Rectal smooth muscle tissue (tissue), 1 donor: ENCODE data around the gene GATA2.

Source experiments
- H3K27ac ChIP-seq: one replicate; pipeline ENCODE4 v1.7.0; 2013; ENCODE audit warnings: low read depth, low read length, inconsistent platforms
- H3K27me3 ChIP-seq: one replicate; pipeline ENCODE4 v1.7.0; 2013; ENCODE audit warnings: low read length; ENCODE audit not compliant: control insufficient read depth, insufficient read depth
- H3K36me3 ChIP-seq: one replicate; pipeline ENCODE4 v1.7.0; 2013; ENCODE audit warnings: low read length; ENCODE audit not compliant: control insufficient read depth, insufficient read depth
- H3K4me1 ChIP-seq: one replicate; pipeline ENCODE4 v1.7.0; 2013; ENCODE audit warnings: low read length; ENCODE audit not compliant: control insufficient read depth, insufficient read depth
- H3K4me3 ChIP-seq: one replicate; pipeline ENCODE4 v1.7.0; 2013; ENCODE audit warnings: low read length
- H3K9ac ChIP-seq: one replicate; pipeline ENCODE4 v1.7.0; 2013; ENCODE audit warnings: low read length

Gene GATA2

DNA sequence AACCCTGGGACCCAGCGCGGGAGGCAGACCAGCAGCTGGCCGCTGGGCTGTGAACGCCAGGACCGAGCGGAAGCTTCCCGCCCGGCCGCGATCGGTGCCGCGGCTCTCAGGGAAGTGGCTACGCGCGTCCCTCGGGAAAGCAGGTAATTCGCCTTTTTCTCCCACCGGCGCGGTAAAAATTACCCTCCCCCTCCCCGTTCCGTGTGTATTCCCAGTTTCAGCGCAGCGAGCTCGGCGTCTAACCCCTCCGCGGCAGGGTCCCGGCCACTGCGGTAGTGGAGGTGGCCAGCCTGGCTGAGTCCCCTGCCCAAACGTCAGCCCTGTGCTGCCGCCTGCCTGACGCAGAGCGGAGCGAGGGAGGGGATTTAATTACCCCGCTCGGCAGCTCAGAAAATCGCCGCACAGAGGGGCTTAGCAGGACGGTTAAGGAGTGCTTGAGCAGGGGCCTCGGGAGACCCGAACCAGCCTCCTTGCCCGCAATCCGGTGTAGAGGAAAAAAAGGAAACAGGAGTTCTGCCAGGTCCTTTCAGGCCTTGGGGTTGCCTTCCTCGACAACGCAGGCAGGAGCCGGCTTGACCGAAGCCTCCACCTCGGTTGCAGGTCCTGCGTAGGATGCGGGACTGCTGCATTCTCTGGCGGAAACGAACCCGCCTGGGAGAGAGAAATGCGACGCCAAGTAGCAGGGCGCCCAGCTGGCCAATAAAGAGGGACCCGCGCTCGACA, 2.9 kb downstream of the GATA2 start:
- Histone ChIP-seq H3K27ac (no peak overlapping the region), H3K27me3 (peaks cover 74% of the 10 kb centered on the region), H3K36me3 (no peaks in the 10 kb centered on the region), H3K9ac (no peak overlapping the region), H3K4me3 (peak overlapping the region; percentile 63), H3K4me1 (peaks cover 8% of the 10 kb centered on the region)

DNA sequence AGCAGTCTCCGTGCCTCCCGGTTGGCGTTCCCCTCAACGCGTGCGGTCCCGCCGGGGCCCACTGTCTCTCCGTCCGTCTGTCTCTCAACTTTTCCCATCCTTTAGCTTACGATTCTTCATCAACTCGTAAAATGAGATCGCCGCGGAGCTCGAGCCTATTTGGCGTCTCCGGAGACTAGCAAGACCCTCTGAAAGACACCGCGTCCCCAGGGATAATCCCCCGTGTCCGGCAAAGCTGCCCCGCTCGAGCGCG, 3.4 kb downstream of the GATA2 start:
- Histone ChIP-seq H3K9ac (no peak overlapping the region), H3K36me3 (no peaks in the 10 kb centered on the region), H3K27ac (no peak overlapping the region), H3K27me3 (peaks cover 79% of the 10 kb centered on the region), H3K4me3 (peak overlapping the region; percentile 63), H3K4me1 (peaks cover 8% of the 10 kb centered on the region)

DNA sequence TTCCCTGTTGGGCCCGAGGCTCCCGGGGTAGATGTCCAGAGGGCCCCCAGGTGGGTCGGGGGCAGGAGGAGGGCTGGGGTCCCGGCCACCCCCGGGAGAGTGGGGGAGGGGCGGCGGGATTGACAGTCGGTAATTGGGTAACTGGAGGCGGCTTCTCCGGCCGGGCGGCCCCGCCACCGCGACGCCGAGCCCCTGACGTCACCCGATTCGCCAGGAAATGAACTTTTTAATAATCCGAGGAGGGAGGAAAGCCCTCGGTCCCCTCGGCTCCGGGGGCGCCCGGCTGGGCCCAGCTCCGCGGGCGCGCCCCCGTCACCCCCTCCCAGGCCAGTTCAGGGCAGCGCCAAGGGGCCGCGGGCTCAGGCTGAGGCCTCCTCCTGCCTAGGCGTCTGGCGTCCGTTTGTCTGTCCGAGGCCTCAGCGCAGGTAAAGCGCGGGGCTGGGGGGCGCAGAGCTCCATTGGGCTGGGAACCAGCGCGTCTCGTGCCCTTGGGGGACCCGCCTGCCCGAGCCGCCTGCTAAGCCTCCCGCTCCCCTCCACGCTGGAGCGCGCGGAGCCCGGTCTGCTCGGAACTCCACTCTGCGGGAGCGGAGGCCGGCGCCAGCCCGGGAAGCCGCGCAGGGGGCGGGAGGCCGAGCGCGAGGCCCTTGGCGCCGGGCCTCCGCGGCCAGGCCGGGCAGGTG, 3.9 kb downstream of the GATA2 start:
- peaks cover 78% of the 10 kb centered on the region for H3K27me3 ChIP-seq
- no peak overlapping the region for H3K9ac ChIP-seq
- H3K4me3 ChIP-seq: peak overlapping the region; percentile 63
- H3K27ac ChIP-seq: peak overlapping the region; percentile 32
- peaks cover 8% of the 10 kb centered on the region for H3K4me1 ChIP-seq
- no peaks in the 10 kb centered on the region for H3K36me3 ChIP-seq

- H3K27me3 ChIP-seq: peaks cover 80% of the 10 kb centered on the region
- H3K4me3 ChIP-seq: no peak overlapping the region
Measured at GRCh38 chr3:128488636-128488990, 4.4 kb downstream of the GATA2 start.

DNA sequence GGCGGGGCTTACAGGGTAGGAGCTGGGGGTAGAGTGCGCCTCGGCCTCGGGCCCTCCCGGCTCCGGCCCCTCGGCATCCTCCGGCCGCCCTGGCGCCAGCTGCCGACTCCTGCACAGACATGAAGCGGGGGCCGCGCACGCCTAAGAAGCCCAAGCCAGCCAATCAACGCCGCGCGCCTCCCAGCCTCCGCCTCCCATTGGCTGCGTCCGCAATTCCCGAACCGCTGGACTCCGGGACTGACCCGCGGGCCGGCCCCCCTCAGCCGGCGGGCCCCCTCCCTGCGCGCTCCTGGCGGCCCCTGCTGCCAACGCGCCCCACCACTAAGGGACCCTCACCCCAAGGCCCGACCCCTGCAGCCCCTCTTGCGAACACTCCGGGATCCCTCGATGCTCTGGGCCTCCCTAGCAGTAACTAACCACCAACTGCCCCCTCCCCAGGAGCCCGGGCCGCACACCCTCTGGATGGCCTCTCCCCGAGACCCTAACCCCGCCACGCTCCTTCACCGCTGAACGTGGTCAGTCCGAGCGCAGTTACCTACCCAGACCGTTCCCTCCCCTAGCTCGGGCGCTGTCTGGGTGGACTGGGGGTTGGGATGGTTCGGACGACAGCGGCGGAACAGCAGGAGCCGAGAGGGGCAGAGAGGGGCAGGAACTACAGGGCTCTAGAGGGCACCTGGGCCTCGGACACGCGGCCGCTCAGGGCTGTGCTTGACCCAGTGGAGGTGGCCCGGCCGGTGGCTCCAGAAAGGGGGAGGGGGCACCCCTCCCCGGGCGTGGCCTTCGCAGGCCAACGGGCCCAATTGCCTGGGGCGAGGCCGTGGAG, 5.0 kb downstream of the GATA2 start:
- Histone ChIP-seq H3K27ac (no peak overlapping the region), H3K4me1 (peaks cover 8% of the 10 kb centered on the region), H3K4me3 (peak overlapping the region; percentile 72), H3K36me3 (no peaks in the 10 kb centered on the region), H3K27me3 (peaks cover 79% of the 10 kb centered on the region), H3K9ac (no peak overlapping the region)

More at GRCh38 chr3:128488636-128488990, 4.4 kb downstream of the GATA2 start:
- Histone ChIP-seq H3K9ac (no peak overlapping the region), H3K27ac (peak overlapping the region; percentile 32), H3K36me3 (no peaks in the 10 kb centered on the region), H3K4me1 (peaks cover 8% of the 10 kb centered on the region)

DNA sequence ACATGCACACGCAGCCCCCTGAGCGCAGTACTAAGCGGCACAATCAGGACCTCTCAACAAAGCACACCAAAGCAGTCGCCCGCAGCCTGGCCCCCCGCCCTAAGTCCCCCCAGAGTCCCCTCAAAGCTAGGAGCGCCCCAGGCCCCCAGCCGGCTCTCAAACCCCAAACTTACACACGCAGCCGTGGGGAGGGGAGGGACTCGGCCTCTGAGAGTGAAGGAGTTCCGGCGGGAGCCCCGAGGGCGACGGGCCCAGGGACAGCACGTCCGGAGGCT, 5.5 kb downstream of the GATA2 start:
- H3K27me3 ChIP-seq: peaks cover 83% of the 10 kb centered on the region
- H3K4me1 ChIP-seq: peaks cover 8% of the 10 kb centered on the region

DNA sequence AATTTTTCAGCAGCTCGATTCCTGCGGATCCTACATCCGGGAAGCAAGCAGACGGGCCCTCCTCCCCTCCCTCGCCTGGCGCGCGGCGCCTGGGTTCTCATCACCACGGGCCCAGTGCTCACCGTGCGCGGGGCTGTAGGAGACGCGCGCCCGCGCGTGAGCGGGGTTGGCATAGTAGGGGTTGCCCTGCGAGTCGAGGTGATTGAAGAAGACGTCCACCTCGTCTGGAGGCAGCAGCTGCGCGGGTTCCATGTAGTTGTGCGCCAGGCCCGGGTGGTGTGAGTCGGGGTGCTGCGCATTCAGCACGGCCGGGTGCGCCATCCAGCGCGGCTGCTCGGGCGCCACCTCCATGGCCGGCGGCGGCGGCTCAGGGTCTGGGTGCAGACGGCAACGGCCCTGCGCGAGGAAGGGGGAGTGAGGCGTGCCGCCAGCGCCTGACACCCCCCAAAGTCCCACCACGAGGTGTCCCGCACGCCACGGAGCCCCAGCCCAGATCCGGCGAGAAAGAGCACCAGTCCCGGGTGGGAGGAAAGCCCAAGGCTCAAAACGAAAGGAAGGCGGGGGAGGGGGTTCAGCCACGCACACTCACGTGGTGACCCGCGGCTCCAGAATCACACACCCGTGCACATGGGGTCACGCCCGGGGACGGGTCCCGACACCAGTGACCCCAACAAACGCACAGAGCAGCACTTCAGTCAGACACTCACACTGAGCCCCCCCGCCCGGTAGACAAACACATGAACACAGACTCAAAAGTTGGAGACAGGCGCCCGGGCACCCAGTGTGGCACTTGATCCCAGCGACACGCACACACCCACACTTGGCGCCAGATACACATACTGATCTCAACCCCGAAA, 6.1 kb downstream of the GATA2 start:
- Histone ChIP-seq H3K4me3 (peak overlapping the region; percentile 72), H3K4me1 (peaks cover 8% of the 10 kb centered on the region), H3K27me3 (peaks cover 83% of the 10 kb centered on the region), H3K9ac (no peak overlapping the region), H3K36me3 (no peaks in the 10 kb centered on the region), H3K27ac (no peak overlapping the region)

More for the DNA sequence above, 5.5 kb downstream of the GATA2 start:
- no peaks in the 10 kb centered on the region for H3K36me3 ChIP-seq
- no peak overlapping the region for H3K27ac ChIP-seq
- H3K9ac ChIP-seq: no peak overlapping the region
- peak overlapping the region; percentile 72 for H3K4me3 ChIP-seq

DNA sequence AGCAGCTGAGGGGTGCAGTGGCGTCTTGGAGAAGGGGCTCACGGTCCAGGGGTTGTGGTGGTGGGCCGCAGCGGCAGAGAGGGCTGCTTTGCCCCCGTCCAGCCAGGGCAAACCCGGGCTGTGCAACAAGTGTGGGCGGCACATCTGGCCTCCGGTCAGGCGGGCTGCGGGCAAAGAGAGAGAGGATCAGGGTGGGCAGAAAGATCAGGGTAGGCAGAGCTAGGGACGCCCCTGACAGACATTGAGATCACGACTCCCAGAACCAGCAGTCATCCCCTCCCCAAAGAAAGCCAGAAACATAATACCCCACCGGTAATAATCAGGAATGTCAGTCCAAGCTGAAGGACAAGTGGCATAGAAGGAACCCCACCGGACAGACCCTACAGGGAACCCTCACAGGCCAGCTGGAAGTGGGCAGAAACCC, 6.8 kb downstream of the GATA2 start:
- no peak overlapping the region for H3K27ac ChIP-seq
- H3K36me3 ChIP-seq: no peaks in the 10 kb centered on the region
- peaks cover 8% of the 10 kb centered on the region for H3K4me1 ChIP-seq
- no peak overlapping the region for H3K9ac ChIP-seq
- no peak overlapping the region for H3K4me3 ChIP-seq
- H3K27me3 ChIP-seq: peaks cover 77% of the 10 kb centered on the region

- Histone ChIP-seq H3K27ac (no peak overlapping the region), H3K4me3 (peak overlapping the region; percentile 21), H3K36me3 (no peaks in the 10 kb centered on the region), H3K9ac (no peak overlapping the region), H3K4me1 (peaks cover 8% of the 10 kb centered on the region), H3K27me3 (peaks cover 71% of the 10 kb centered on the region)
Measured at GRCh38 chr3:128485282-128486204, 7.5 kb downstream of the GATA2 start.

GRCh38 chr3:128484404-128485281, 8.4 kb downstream of the GATA2 start:
- H3K9ac ChIP-seq: no peak overlapping the region
- H3K4me1 ChIP-seq: peaks cover 6% of the 10 kb centered on the region
- H3K36me3 ChIP-seq: no peaks in the 10 kb centered on the region
- H3K4me3 ChIP-seq: peak overlapping the region; percentile 15
- H3K27ac ChIP-seq: no peak overlapping the region
- H3K27me3 ChIP-seq: peaks cover 64% of the 10 kb centered on the region
